Ovary (tissue), 9 donors: ENCODE results near the gene IDI1. TPM values are rescaled to one million over a fixed set of nuclear protein-coding genes. Genes with fewer than 3 reads are reported as not detected.

Experiments used
- DNase-seq, 5 donors: peaks; one replicate each; pipeline ENCODE4 v3.0.0-alpha.2; 2019 to 2020
- H3K27ac ChIP-seq, 2 donors: fragments of 200-600 bp; one replicate each; pipeline versions ENCODE4 v1.5.1 to v1.8.0; 2019 to 2022
- H3K27me3 ChIP-seq: fragments of 200-600 bp; one replicate; pipeline ENCODE4 v1.8.0; 2022
- H3K36me3 ChIP-seq: fragments of 200-600 bp; sonication (generic); one replicate; pipeline ENCODE4 v1.5.1; 2019
- H3K4me1 ChIP-seq: one replicate; pipeline ENCODE4 v1.8.1; 2013; ENCODE audit warnings: mild to moderate bottlenecking, moderate library complexity; ENCODE audit not compliant: insufficient read depth
- H3K4me3 ChIP-seq: fragments of 200-600 bp; sonication (generic); one replicate; pipeline ENCODE4 v1.5.1; 2017
- H3K9me3 ChIP-seq, 2 donors: fragments of 200-600 bp in 1 of 2; sonication (generic) in 1 of 2; one replicate each; pipeline versions ENCODE4 v1.5.1 to v1.8.1; 2013 to 2019; ENCODE audit warnings: mild to moderate bottlenecking in 1 of 2, moderate library complexity in 1 of 2
- CTCF ChIP-seq, 3 donors: fragments of 450-650 bp in 2 of 3; fragments of 200-600 bp in 1 of 3; IDR thresholded peaks; one replicate each; pipeline versions ENCODE4 v1.5.1 to v1.8.0; 2016 to 2022; ENCODE audit warnings: antibody characterized with exemption in 3 of 3, mild to moderate bottlenecking in 1 of 3
- EP300 ChIP-seq: sonication (generic); formaldehyde crosslinking; IDR thresholded peaks from one replicate; pipeline ENCODE4 v1.6.1; 2017; ENCODE audit warnings: antibody characterized with exemption
- POLR2A ChIP-seq: fragments of 450-650 bp; IDR thresholded peaks from one replicate; pipeline ENCODE4 v1.6.1; 2017; ENCODE audit warnings: antibody characterized with exemption, mild to moderate bottlenecking, moderate library complexity
- WGBS, 3 donors: extraction: QIAGEN DNeasy Blood & Tissue Kit in 1 of 3; methylation state at CpG; one replicate each; pipeline versions ENCODE4 v1.1.5 to v1.1.7; 2013 to 2017; 5-methylcytosine and 5-hydroxymethylcytosine counted together
- intact Hi-C, 4 donors: fragments of 100-400 bp; cut with DNase I; formaldehyde crosslinking; loops; one replicate each; pipeline versions ENCODE4 v1.11.0 to v1.15.1; 2022 to 2023
- polyA plus RNA-seq, 2 donors: library from polyadenylated mRNA; stranded (reverse); fragments of 200-250 nt in 1 of 2; fragments of 350-450 nt in 1 of 2; fragmentation: Illumina TruSeq in 1 of 2; extraction: RNeasy Lipid Tissue Mini Kit (QIAGEN cat#74804) in 1 of 2; gene quantifications; one replicate each; pipeline ENCODE4 v1.2.3, GENCODE V29; 2013 to 2014
- total RNA-seq, 7 donors: library from RNA; depleted of rRNA in 2 of 7; stranded (reverse); fragments of >200 nt in 2 of 7; fragmentation: NEBNext Ultra II Directional in 3 of 7; extraction: Animal tissue kit (Norgen Biotek cat#: 25700) in 3 of 7; gene quantifications; one replicate each; pipeline versions ENCODE4 v1.1.0 to v1.2.4, GENCODE V29; 2016 to 2023
- donor health status: DM: no; HTN: no; CAD: no; lungs with moderate emphysema.
- donor health status: DM: no; HTN: no; CAD: no.
- donor health status: Bipolar disorder and iron deficiency.
- donor health status: DM: yes; HTN: yes; CAD: no.
- donor health status: DM: no; HTN: no; CAD: no.
- donor health status: DM: yes; HTN: yes; CAD: no.

Gene IDI1
- total and polyA plus RNA-seq, 9 donors: 17.3 to 99.0 (median 24.4) TPM

DNA sequence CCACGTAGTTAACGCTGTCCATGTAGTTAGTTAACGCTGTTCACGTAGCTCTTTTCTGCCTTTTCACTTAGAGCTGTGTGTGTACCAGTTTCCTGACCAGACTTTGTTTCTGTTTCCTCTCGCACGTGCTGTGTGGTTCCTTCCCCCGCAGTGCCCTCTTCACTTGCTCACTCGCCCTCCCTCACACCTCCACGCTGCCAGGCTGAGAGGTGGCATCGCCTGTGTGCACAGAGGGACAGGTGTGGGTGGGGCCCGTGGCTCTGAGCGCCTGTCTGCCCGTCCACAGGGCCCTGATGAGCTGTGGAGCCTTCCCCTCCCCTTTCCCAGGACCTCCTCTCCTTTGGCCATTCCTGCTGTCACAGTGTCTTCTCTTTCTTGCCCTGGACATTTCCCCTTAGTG, 37.9 kb upstream of the IDI1 start:
- DNase-seq: no peak
- Histone ChIP-seq H3K27me3 (no peaks in the 10 kb centered on the region), H3K36me3 (no peaks in the 10 kb centered on the region), H3K9me3 (no peaks in the 10 kb centered on the region), H3K4me3 (no peak overlapping the region), H3K4me1 (no peaks in the 10 kb centered on the region), H3K27ac (no peak overlapping the region)
- TF ChIP-seq CTCF (IDR thresholded peaks at IDR 0.05) (no peak), EP300 (no peak), POLR2A (no peak)
- intact Hi-C loops: no loop called here
- 90 to 92% (median 91%) methylated on average over 13 of the region's 13 CpGs for WGBS, 3 donors

GRCh38 chr10:1085258-1085657, 36.3 kb upstream of the IDI1 start:
- intact Hi-C loops: no loop called here
- Histone ChIP-seq H3K27ac (no peak overlapping the region), H3K4me3 (no peak overlapping the region), H3K4me1 (no peaks in the 10 kb centered on the region), H3K36me3 (no peaks in the 10 kb centered on the region), H3K9me3 (no peaks in the 10 kb centered on the region), H3K27me3 (no peaks in the 10 kb centered on the region)
- DNase-seq: no peak
- TF ChIP-seq EP300 (no peak), CTCF (IDR thresholded peaks at IDR 0.05) (no peak), POLR2A (no peak)
- 78 to 87% (median 81%) methylated on average over 4 of the region's 4 CpGs for WGBS, 3 donors

DNA sequence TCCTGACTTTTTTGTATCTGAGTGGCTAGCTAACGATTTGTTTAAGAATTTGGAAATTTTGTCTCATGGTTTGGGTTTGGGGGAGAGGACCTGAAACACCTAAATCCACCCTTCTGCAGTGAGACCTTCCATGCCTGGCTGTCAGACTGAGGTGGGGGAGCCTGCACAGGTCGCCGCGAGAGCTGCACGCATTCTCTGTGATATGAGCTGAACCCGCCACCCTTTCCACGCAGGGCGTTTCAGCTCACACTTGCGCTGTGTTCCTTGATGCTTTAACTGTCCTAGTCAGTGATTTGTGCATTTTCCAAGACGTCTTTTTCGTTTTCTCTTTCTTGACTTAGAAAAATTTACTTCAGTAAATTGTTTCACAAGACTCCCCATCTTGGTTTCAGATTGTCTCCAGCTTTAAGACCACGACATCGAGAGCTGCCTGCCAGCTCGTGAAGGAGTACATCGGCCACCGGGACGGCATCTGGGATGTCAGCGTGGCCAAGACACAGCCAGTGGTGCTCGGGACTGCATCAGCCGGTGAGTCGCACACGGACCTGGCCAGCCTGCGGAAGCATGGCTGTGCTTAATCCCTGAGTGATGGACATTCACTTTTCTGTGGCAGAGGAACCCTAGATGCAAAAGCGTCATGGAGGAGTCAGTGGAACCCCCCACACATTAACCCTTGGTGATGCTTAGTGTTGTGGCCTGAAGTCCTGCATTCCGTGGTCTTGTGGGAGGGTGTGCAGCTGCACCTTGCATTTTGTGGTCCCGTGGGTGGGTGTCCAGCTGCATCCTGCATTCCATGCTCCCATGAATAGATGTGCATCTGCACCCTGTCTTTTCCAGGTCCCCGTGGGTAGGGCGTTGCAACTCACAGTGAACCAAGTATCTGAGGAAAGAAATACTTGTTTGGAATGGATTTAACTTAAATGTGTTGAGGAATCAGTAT, 35.4 kb upstream of the IDI1 start:
- DNase-seq: no peak
- Histone ChIP-seq H3K4me1 (no peaks in the 10 kb centered on the region), H3K27me3 (no peaks in the 10 kb centered on the region), H3K36me3 (no peaks in the 10 kb centered on the region), H3K27ac (no peak overlapping the region), H3K9me3 (no peaks in the 10 kb centered on the region), H3K4me3 (no peak overlapping the region)
- WGBS, 3 donors: 89 to 94% (median 91%) methylated on average over 28 of the region's 28 CpGs
- intact Hi-C loops: no loop called here
- TF ChIP-seq EP300 (no peak), CTCF (IDR thresholded peaks at IDR 0.05) (no peak), POLR2A (no peak)

DNA sequence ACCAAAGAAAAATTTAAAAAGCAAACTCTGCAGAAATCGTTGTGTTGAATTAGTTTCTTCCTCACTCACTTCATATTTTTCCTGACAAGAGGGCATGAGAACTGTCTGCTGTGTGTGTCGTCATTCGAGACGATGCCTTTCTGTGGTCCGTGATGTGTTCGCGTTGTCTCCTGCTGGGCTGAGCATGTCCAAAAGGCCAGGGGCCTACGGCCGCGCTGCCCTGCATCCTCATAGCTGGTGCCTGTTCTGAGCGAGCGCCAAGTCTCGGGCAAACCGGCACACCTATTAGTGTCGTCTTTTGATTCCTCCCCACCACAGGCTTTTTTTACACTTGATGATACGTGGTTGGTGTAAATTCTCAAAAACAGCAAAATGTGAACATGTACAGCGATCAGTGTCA, 34.7 kb upstream of the IDI1 start:
- Histone ChIP-seq H3K9me3 (no peaks in the 10 kb centered on the region), H3K36me3 (no peaks in the 10 kb centered on the region), H3K4me1 (no peaks in the 10 kb centered on the region), H3K27me3 (no peaks in the 10 kb centered on the region), H3K4me3 (no peak overlapping the region), H3K27ac (no peak overlapping the region)
- TF ChIP-seq CTCF (IDR thresholded peaks at IDR 0.05): no peak
- no peak for TF ChIP-seq EP300
- TF ChIP-seq POLR2A: no peak
- intact Hi-C loops: no loop called here
- no peak for DNase-seq
- 89 to 94% (median 91%) methylated on average over 17 of the region's 17 CpGs for WGBS, 3 donors
